Glomerular endothelial cell (primary cell): ENCODE data around the gene WDR13. TPM values are rescaled to one million over a fixed set of nuclear protein-coding genes. Genes with fewer than 3 reads are reported as not detected.
"Not testable (repeated sequence)": the region's sequence is repeated elsewhere in the genome, so short reads cannot be mapped to it uniquely, and the experiment has no call there.

Experiments used
- DNase-seq: peaks from one replicate; pipeline ENCODE4 v3.0.0-alpha.2; 2011; ENCODE audit warnings: low read depth, low spot score; ENCODE audit errors: extremely low read depth
- total RNA-seq: library from RNA; depleted of rRNA; stranded (reverse); fragments of >200 nt; gene quantifications from 2 replicates; pipeline ENCODE4 v1.2.3, GENCODE V29; 2015

WDR13 gene
- total RNA-seq, 1 donor from 2014 or later: 82.0 TPM

DNA sequence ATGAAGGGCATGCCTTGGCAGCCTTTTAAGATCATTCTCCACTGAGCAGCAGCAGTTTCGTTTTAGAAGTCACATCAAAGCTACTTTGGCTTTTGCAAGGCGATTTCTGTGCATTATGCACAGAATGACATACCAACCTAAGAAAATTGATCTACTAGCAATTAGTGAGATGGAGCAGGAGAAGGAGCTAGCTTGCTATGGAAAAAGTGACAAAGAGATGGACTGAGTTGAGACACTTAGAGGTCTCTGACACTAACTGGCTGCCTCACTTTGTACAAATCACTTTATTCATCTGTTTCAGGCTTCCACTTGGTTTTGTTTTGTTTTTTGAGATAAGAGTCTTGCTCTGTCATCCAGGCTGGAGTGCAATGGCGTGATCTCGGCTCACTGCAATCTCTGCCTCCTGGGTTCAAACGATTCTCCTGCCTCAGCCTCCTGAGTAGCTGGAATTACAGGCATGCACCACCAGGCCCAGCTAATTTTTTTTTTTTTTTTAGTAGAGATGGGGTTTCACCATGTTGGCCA, 54.8 kb downstream of the WDR13 start:
- not testable (repeated sequence) for DNase-seq

DNA sequence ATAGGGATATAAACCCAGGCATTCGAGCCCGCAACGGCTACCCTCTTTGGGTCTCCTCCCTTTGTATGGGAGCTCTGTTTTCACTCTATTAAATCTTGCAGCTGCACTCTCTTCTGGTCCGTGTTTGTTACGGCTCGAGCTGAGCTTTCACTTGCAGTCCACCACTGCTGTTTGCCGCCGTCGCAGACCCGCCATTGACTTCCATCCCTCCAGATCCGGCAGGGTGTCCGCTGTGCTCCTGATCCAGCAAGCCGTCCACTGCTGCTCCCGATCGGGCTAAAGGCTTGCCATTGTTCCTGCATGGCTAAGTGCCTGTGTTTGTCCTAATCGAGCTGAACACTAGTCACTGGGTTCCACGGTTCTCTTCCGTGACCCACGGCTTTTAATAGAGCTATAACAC, 57.5 kb downstream of the WDR13 start:
- DNase-seq: not testable (repeated sequence)

Other genes starting within 250 kb of the WDR13 start
- not detected in 2 replicates for gene SSX3, start 240.8 kb upstream of the WDR13 start, total RNA-seq
- not detected in 2 replicates for gene SSX4, start 214.0 kb upstream of the WDR13 start, total RNA-seq
- not detected in 2 replicates for gene SSX4B, start 185.5 kb upstream of the WDR13 start, total RNA-seq
- gene SLC38A5, start 127.2 kb upstream of the WDR13 start, total RNA-seq: 2.6 and 8.3 TPM in 2 replicates
- gene FTSJ1, start 121.3 kb upstream of the WDR13 start, total RNA-seq: 55.6 and 77.5 TPM in 2 replicates
- gene PORCN, start 88.5 kb upstream of the WDR13 start, total RNA-seq: 15.0 and 24.2 TPM in 2 replicates
- gene EBP, start 75.7 kb upstream of the WDR13 start, total RNA-seq: 34.0 and 48.0 TPM in 2 replicates
- 11.8 and 14.2 TPM in 2 replicates for gene TBC1D25, start 57.8 kb upstream of the WDR13 start, total RNA-seq
- 261 and 308 TPM in 2 replicates for gene RBM3, start 23.0 kb upstream of the WDR13 start, total RNA-seq
- 0.39 and 0.53 TPM in 2 replicates for gene WAS, start 86.3 kb downstream of the WDR13 start, total RNA-seq
- gene SUV39H1, start 99.2 kb downstream of the WDR13 start, total RNA-seq: 4.4 and 10.0 TPM in 2 replicates
- gene GLOD5, start 164.3 kb downstream of the WDR13 start, total RNA-seq: not detected in 2 replicates
- gene GATA1, start 189.1 kb downstream of the WDR13 start, total RNA-seq: not detected in 2 replicates
- 31.9 and 57.1 TPM in 2 replicates for gene HDAC6, start 204.6 kb downstream of the WDR13 start, total RNA-seq
- gene ERAS, start 229.0 kb downstream of the WDR13 start, total RNA-seq: not detected in 2 replicates
- 1.5 and 8.9 TPM in 2 replicates for gene PCSK1N, start 238.1 kb downstream of the WDR13 start, total RNA-seq